ENCODE results near the gene STAC3.

- TF ChIP-seq EP300 (IDR thresholded peaks at IDR 0.05; ENCODE audit: low read depth in 2 of 2, low read length in 2 of 2) (no peak), EP300 (CRISPR knock-in tag; IDR thresholded peaks at IDR 0.05; ENCODE audit: borderline replicate concordance) (no peak), ATF6 (CRISPR knock-in tag; conservative IDR thresholded peaks at IDR 0.05) (no peak), CTCF (CRISPR knock-in tag; IDR thresholded peaks at IDR 0.05) (no peak), GABPA (IDR thresholded peaks at IDR 0.05; ENCODE audit: low read depth, low read length) (no peak), GABPA (CRISPR knock-in tag; IDR thresholded peaks at IDR 0.05; ENCODE audit: low read depth) (no peak), ZNF75D (CRISPR knock-in tag; IDR thresholded peaks at IDR 0.05; ENCODE audit: borderline replicate concordance) (no peak), CHD2 (IDR thresholded peaks at IDR 0.05; ENCODE audit: low read depth, low read length) (no peak)
Measured at GRCh38 chr12:57219205-57219992, 31.6 kb downstream of the STAC3 start.
